ENCODE data around the gene NFS1. TPM values are rescaled to one million over a fixed set of nuclear protein-coding genes. Genes with fewer than 3 reads are reported as not detected.
"Not testable (repeated sequence)": the region's sequence is repeated elsewhere in the genome, so short reads cannot be mapped to it uniquely, and the experiment has no call there.

The NFS1 gene
- total and polyA plus RNA-seq, 2 of the 8 experiments (the other 6 are each of a cell fraction or from before 2014, with no cell fraction given): 26.1 to 38.8 TPM

DNA sequence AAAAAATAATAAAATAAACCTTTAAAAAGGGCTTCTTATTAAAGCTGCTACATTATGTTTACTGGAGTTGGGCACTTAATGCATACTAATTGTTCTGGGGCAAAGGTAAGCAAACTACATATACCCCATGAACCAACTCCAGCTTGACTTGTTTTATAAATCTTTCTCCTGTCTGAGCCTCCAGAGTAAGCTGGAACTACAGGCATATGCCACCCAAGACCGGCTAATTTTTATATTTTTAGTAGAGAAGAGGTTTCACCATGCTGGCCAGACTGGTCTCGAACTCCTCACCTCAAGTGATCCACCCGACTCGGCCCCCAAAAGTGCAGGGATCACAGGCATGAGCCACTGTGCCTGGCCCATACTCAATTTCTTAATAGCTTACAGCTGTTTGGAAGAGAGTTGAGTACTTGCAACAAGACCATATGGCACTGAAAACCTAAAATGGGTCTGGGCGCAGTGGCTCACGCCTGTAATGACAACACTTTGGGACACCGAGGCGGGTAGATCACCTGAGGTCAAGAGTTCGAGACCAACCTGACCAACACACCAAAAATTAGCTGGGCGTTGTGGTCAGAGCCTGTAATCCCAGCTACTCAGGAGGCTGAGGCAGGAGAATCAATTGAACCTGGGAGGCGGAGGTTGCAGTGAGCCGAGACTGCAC is 20.0 kb upstream of the NFS1 start (continued):
- TF ChIP-seq ASH2L (IDR thresholded peaks at IDR 0.05; ENCODE audit: low read length): no peak

DNA sequence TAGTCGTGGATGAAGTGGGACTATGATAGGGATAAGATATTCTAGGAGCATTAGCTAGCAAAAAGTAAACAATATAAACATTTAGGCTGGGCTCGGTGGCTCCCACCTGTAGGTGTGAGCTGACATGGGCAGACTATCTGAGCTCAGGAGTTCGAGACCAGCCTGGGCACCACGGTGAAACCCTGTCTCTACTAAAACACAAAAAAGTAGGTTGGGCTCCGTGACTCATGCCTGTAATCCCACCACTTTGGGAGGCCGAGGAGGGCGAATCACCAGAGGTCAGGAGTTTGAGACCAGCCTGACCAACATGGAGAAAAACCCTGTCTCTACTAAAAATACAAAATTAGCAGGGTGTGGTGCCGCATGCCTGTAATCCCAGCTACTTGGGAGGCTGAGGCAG is 19.2 kb upstream of the NFS1 start:
- Histone ChIP-seq H4K20me1 (replicated peaks in 1 of 2; ENCODE audit: control insufficient read depth in 1 of 2, insufficient read depth in 2 of 2, low read length in 2 of 2) (peaks cover 14 to 17% of the 10 kb centered on the region in 2 experiments), H3K36me3 (ENCODE audit: control insufficient read depth in 2 of 4, insufficient read depth in 4 of 4, low read length in 3 of 4) (peaks cover 59 to 100% (median 92%) of the 10 kb centered on the region in 4 experiments), H3K79me2 (ENCODE audit: control insufficient read depth in 1 of 2, insufficient read depth in 2 of 2, low read length in 2 of 2) (peaks cover 0 to 75% of the 10 kb centered on the region in 2 experiments; a peak in 2 of 4 replicates), H3K79me1 (ENCODE audit: low read depth, low read length) (peaks cover 11% of the 10 kb centered on the region), H4K8ac (ENCODE audit: extremely low read depth, insufficient read depth, low read length) (peak overlapping the region; percentile 47; the same call in 1 of the 2 replicates)
- not testable (repeated sequence) for H3K18ac ChIP-seq (ENCODE audit: extremely low read depth, low read length); H4K5ac ChIP-seq (ENCODE audit: insufficient read length, low read depth, low read length); H3K4me2 ChIP-seq (ENCODE audit: insufficient read depth in 1 of 2, low read depth in 2 of 2, low read length in 2 of 2); H3K14ac ChIP-seq (ENCODE audit: insufficient read length); H3K27me3 ChIP-seq (replicated peaks in 1 of 4; ENCODE audit: control insufficient read depth in 3 of 4, extremely low read depth in 1 of 4, insufficient read depth in 3 of 4, low read length in 3 of 4); H3K56ac ChIP-seq (replicated peaks; ENCODE audit: insufficient read length, low read depth, low read length); H3K23ac ChIP-seq (ENCODE audit: insufficient read length); H2BK15ac ChIP-seq (ENCODE audit: low read length); H2BK120ac ChIP-seq (replicated peaks; ENCODE audit: low read depth, low read length); H3K9ac ChIP-seq (replicated peaks in 1 of 4; ENCODE audit: extremely low read depth in 1 of 4, low read depth in 3 of 4, low read length in 3 of 4); H2AK5ac ChIP-seq (ENCODE audit: low read depth, low read length); H3K4ac ChIP-seq (replicated peaks; ENCODE audit: insufficient read length, low read depth, low read length); H3K4me1 ChIP-seq (replicated peaks in 1 of 4; ENCODE audit: control insufficient read depth in 3 of 4, insufficient read depth in 4 of 4, low read length in 3 of 4); FAIRE-seq; H3K27ac ChIP-seq (ENCODE audit: low read depth, low read length); H3K4me3 ChIP-seq (ENCODE audit: extremely low read depth in 1 of 4, insufficient read depth in 2 of 4, low read depth in 3 of 4, low read length in 4 of 4); H2BK20ac ChIP-seq (ENCODE audit: low read length); H3K23me2 ChIP-seq (ENCODE audit: low read depth, low read length); H3K9me3 ChIP-seq (ENCODE audit: insufficient read depth in 2 of 2, low read depth in 1 of 2, low read length in 1 of 2); H2BK12ac ChIP-seq (ENCODE audit: low read depth, low read length); H2AFZ ChIP-seq (ENCODE audit: low read length); H4K91ac ChIP-seq (replicated peaks; ENCODE audit: insufficient read length, low read length); H2BK5ac ChIP-seq (ENCODE audit: low read depth, low read length)
- ChIA-PET CTCF (ENCODE audit: partially characterized antibody) (interaction anchor here (0.5 to 1.0 kb wide), 3 partner anchors 100 to 524 kb away, joined by 3 to 6 read pairs (median 3); no protein-coding TSS in a partner anchor), POLR2A (ENCODE audit: partially characterized antibody) (interaction anchor here (0.6 to 45.3 kb wide), 3 partner anchors 0 to 261 kb away, joined by 4 to 2341 read pairs (median 2341); partner anchors contain the start of genes NFS1, RBM39 and ROMO1)
- 93% methylated on average over 8 of the region's 8 CpGs; no CpG with 5 or more reads in 1 of the 2 experiments for WGBS, 2 experiments (ENCODE audit: extremely low coverage in 1 of 2, insufficient coverage in 1 of 2, insufficient read length in 1 of 2, insufficient replicate concordance in 2 of 2, low coverage in 1 of 2, low lambda C conversion rate in 2 of 2, missing lambda C conversion rate in 1 of 2)
- DNase-seq (ENCODE audit: low read depth in 1 of 2, low spot score in 2 of 2): peak in 1 of 2 experiments; percentile 35
